Astrocyte (in vitro differentiated cells and primary cell): Measurements from ENCODE around the gene ENG.

Experiments
- CTCF ChIP-seq: IDR thresholded peaks from 2 replicates; pipeline ENCODE4 v1.5.1; 2011; ENCODE audit warnings: low read depth, mild to moderate bottlenecking, inconsistent platforms, low read length, moderate library complexity; ENCODE audit not compliant: insufficient read depth
- EZH2 ChIP-seq: IDR thresholded peaks from 2 replicates; pipeline ENCODE4 v1.6.1; 2012; ENCODE audit warnings: mild to moderate bottlenecking, low read length, inconsistent platforms; ENCODE audit not compliant: insufficient read depth

GRCh38 chr9:127801955-127802575, 52.4 kb downstream of the ENG start:
- peak; percentile 3 for TF ChIP-seq CTCF
- no peak for TF ChIP-seq EZH2
